Measurements from ENCODE around the gene ZMIZ1.

ZMIZ1 gene

GRCh38 chr10:79097021-79097872 lies 28.5 kb downstream of the ZMIZ1 start (continued):
- TF ChIP-seq, protein P1, sequence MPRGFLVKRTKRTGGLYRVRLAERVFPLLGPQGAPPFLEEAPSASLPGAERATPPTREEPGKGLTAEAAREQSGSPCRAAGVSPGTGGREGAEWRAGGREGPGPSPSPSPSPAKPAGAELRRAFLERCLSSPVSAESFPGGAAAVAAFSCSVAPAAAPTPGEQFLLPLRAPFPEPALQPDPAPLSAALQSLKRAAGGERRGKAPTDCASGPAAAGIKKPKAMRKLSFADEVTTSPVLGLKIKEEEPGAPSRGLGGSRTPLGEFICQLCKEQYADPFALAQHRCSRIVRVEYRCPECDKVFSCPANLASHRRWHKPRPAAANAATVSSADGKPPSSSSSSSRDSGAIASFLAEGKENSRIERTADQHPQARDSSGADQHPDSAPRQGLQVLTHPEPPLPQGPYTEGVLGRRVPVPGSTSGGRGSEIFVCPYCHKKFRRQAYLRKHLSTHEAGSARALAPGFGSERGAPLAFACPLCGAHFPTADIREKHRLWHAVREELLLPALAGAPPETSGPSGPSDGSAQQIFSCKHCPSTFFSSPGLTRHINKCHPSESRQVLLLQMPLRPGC (tag by site-specific recombination; IDR thresholded peaks at IDR 0.05) = no peak
- TF ChIP-seq ZNF146 (tag by site-specific recombination; IDR thresholded peaks at IDR 0.05) = no peak
- no peak for TF ChIP-seq ZNF184 (tag by site-specific recombination; IDR thresholded peaks at IDR 0.05)
- 0 out of 2 replicates have a peak, but pooled peaks have one; percentile 43 for TF ChIP-seq ZNF692 (tag by site-specific recombination; IDR thresholded peaks at IDR 0.05)
- TF ChIP-seq ZNF660 (tag by site-specific recombination; IDR thresholded peaks at IDR 0.05) = no peak
- TF ChIP-seq, protein P2, sequence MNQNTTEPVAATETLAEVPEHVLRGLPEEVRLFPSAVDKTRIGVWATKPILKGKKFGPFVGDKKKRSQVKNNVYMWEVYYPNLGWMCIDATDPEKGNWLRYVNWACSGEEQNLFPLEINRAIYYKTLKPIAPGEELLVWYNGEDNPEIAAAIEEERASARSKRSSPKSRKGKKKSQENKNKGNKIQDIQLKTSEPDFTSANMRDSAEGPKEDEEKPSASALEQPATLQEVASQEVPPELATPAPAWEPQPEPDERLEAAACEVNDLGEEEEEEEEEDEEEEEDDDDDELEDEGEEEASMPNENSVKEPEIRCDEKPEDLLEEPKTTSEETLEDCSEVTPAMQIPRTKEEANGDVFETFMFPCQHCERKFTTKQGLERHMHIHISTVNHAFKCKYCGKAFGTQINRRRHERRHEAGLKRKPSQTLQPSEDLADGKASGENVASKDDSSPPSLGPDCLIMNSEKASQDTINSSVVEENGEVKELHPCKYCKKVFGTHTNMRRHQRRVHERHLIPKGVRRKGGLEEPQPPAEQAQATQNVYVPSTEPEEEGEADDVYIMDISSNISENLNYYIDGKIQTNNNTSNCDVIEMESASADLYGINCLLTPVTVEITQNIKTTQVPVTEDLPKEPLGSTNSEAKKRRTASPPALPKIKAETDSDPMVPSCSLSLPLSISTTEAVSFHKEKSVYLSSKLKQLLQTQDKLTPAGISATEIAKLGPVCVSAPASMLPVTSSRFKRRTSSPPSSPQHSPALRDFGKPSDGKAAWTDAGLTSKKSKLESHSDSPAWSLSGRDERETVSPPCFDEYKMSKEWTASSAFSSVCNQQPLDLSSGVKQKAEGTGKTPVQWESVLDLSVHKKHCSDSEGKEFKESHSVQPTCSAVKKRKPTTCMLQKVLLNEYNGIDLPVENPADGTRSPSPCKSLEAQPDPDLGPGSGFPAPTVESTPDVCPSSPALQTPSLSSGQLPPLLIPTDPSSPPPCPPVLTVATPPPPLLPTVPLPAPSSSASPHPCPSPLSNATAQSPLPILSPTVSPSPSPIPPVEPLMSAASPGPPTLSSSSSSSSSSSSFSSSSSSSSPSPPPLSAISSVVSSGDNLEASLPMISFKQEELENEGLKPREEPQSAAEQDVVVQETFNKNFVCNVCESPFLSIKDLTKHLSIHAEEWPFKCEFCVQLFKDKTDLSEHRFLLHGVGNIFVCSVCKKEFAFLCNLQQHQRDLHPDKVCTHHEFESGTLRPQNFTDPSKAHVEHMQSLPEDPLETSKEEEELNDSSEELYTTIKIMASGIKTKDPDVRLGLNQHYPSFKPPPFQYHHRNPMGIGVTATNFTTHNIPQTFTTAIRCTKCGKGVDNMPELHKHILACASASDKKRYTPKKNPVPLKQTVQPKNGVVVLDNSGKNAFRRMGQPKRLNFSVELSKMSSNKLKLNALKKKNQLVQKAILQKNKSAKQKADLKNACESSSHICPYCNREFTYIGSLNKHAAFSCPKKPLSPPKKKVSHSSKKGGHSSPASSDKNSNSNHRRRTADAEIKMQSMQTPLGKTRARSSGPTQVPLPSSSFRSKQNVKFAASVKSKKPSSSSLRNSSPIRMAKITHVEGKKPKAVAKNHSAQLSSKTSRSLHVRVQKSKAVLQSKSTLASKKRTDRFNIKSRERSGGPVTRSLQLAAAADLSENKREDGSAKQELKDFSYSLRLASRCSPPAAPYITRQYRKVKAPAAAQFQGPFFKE (tag by site-specific recombination; IDR thresholded peaks at IDR 0.05; ENCODE audit: borderline replicate concordance) = no peak
- TF ChIP-seq, protein P3, sequence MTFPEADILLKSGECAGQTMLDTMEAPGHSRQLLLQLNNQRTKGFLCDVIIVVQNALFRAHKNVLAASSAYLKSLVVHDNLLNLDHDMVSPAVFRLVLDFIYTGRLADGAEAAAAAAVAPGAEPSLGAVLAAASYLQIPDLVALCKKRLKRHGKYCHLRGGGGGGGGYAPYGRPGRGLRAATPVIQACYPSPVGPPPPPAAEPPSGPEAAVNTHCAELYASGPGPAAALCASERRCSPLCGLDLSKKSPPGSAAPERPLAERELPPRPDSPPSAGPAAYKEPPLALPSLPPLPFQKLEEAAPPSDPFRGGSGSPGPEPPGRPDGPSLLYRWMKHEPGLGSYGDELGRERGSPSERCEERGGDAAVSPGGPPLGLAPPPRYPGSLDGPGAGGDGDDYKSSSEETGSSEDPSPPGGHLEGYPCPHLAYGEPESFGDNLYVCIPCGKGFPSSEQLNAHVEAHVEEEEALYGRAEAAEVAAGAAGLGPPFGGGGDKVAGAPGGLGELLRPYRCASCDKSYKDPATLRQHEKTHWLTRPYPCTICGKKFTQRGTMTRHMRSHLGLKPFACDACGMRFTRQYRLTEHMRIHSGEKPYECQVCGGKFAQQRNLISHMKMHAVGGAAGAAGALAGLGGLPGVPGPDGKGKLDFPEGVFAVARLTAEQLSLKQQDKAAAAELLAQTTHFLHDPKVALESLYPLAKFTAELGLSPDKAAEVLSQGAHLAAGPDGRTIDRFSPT (tag by site-specific recombination; IDR thresholded peaks at IDR 0.05) = peak; percentile 60; the same call in 1 of the 2 replicates
- TF ChIP-seq, protein P4, sequence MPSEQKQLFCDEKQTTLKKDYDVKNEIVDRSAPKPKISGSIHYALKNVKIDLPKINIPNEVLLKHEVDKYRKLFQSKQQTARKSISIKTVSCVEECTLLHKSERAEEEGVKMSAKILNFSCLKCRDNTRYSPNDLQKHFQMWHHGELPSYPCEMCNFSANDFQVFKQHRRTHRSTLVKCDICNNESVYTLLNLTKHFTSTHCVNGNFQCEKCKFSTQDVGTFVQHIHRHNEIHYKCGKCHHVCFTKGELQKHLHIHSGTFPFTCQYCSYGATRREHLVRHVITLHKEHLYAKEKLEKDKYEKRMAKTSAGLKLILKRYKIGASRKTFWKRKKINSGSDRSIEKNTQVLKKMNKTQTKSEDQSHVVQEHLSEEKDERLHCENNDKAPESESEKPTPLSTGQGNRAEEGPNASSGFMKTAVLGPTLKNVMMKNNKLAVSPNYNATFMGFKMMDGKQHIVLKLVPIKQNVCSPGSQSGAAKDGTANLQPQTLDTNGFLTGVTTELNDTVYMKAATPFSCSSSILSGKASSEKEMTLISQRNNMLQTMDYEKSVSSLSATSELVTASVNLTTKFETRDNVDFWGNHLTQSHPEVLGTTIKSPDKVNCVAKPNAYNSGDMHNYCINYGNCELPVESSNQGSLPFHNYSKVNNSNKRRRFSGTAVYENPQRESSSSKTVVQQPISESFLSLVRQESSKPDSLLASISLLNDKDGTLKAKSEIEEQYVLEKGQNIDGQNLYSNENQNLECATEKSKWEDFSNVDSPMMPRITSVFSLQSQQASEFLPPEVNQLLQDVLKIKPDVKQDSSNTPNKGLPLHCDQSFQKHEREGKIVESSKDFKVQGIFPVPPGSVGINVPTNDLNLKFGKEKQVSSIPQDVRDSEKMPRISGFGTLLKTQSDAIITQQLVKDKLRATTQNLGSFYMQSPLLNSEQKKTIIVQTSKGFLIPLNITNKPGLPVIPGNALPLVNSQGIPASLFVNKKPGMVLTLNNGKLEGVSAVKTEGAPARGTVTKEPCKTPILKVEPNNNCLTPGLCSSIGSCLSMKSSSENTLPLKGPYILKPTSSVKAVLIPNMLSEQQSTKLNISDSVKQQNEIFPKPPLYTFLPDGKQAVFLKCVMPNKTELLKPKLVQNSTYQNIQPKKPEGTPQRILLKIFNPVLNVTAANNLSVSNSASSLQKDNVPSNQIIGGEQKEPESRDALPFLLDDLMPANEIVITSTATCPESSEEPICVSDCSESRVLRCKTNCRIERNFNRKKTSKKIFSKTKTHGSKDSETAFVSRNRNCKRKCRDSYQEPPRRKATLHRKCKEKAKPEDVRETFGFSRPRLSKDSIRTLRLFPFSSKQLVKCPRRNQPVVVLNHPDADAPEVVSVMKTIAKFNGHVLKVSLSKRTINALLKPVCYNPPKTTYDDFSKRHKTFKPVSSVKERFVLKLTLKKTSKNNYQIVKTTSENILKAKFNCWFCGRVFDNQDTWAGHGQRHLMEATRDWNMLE (tag by site-specific recombination; conservative IDR thresholded peaks at IDR 0.05; ENCODE audit: low read depth) = no peak
- TF ChIP-seq ZNF311 (tag by site-specific recombination; IDR thresholded peaks at IDR 0.05; ENCODE audit: borderline replicate concordance) = no peak
- no peak for TF ChIP-seq ZNF792 (tag by site-specific recombination; IDR thresholded peaks at IDR 0.05)
- peak; percentile 71 for TF ChIP-seq GLIS1 (tag by site-specific recombination; IDR thresholded peaks at IDR 0.05)
- TF ChIP-seq, protein P5, sequence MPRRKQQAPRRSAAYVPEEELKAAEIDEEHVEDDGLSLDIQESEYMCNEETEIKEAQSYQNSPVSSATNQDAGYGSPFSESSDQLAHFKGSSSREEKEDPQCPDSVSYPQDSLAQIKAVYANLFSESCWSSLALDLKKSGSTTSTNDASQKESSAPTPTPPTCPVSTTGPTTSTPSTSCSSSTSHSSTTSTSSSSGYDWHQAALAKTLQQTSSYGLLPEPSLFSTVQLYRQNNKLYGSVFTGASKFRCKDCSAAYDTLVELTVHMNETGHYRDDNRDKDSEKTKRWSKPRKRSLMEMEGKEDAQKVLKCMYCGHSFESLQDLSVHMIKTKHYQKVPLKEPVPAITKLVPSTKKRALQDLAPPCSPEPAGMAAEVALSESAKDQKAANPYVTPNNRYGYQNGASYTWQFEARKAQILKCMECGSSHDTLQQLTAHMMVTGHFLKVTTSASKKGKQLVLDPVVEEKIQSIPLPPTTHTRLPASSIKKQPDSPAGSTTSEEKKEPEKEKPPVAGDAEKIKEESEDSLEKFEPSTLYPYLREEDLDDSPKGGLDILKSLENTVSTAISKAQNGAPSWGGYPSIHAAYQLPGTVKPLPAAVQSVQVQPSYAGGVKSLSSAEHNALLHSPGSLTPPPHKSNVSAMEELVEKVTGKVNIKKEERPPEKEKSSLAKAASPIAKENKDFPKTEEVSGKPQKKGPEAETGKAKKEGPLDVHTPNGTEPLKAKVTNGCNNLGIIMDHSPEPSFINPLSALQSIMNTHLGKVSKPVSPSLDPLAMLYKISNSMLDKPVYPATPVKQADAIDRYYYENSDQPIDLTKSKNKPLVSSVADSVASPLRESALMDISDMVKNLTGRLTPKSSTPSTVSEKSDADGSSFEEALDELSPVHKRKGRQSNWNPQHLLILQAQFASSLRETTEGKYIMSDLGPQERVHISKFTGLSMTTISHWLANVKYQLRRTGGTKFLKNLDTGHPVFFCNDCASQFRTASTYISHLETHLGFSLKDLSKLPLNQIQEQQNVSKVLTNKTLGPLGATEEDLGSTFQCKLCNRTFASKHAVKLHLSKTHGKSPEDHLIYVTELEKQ (tag by site-specific recombination; IDR thresholded peaks at IDR 0.05; ENCODE audit: borderline replicate concordance) = no peak
- no peak for TF ChIP-seq ZNF202 (tag by site-specific recombination; IDR thresholded peaks at IDR 0.05; ENCODE audit: borderline replicate concordance)
- TF ChIP-seq ELK4 (IDR thresholded peaks at IDR 0.05; ENCODE audit: borderline replicate concordance, low read depth, low read length) = no peak
- TF ChIP-seq ZNF37A (tag by site-specific recombination; IDR thresholded peaks at IDR 0.05) = no peak
- TF ChIP-seq ZNF837 (tag by site-specific recombination; IDR thresholded peaks at IDR 0.05) = no peak

Data from HEK293 (cell line).